ENCODE data around the gene TUB.

TUB gene

GRCh38 chr11:8091721-8092120, 10.7 kb downstream of the TUB start:
- TF ChIP-seq CTCF (IDR thresholded peaks at IDR 0.05), result no peak

- TF ChIP-seq CTCF (IDR thresholded peaks at IDR 0.05), result peak; percentile 83
These were observed 11.8 kb downstream of the TUB start for GRCh38 chr11:8092587-8093424.

- no peak for TF ChIP-seq CTCF (IDR thresholded peaks at IDR 0.05)
These were observed 13.0 kb downstream of the TUB start for GRCh38 chr11:8093931-8094575.

DNA sequence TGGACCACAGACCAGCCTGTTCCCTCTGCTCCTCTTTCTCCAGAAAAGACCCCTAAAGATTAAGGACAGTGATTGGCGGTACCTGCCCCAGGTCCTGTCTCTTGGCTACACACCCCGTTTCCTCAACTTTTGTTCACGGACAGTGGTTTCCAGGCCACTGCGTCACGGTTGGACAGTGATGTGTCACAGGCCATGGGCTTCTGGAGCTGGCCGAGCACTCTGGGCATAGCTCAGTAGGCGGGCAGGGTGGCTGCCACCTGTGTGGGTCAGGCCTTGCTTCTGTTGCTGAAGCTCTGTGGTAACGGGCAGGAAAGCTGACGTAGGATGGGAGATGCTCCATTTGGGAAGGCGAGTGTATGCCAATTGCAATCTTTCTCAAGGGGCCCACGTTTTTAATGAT, 13.6 kb downstream of the TUB start:
- TF ChIP-seq CTCF (IDR thresholded peaks at IDR 0.05), result no peak

DNA sequence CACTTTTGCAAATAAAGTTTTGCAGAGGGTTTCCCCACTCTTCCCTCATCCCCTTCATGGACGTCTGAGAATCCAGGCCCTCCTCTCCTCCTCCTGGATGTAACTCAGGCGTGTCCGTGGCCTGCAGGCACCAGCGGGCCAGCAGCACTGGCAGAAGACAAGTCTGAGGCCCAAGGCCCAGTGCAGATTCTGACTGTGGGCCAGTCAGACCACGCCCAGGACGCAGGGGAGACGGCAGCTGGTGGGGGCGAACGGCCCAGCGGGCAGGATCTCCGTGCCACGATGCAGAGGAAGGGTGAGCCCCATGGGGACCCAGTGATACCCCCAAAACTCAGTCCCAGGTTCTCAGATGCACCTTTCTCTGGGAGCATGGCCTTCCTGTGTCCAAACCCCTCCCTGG, 14.4 kb downstream of the TUB start:
- TF ChIP-seq CTCF (IDR thresholded peaks at IDR 0.05), result no peak

DNA sequence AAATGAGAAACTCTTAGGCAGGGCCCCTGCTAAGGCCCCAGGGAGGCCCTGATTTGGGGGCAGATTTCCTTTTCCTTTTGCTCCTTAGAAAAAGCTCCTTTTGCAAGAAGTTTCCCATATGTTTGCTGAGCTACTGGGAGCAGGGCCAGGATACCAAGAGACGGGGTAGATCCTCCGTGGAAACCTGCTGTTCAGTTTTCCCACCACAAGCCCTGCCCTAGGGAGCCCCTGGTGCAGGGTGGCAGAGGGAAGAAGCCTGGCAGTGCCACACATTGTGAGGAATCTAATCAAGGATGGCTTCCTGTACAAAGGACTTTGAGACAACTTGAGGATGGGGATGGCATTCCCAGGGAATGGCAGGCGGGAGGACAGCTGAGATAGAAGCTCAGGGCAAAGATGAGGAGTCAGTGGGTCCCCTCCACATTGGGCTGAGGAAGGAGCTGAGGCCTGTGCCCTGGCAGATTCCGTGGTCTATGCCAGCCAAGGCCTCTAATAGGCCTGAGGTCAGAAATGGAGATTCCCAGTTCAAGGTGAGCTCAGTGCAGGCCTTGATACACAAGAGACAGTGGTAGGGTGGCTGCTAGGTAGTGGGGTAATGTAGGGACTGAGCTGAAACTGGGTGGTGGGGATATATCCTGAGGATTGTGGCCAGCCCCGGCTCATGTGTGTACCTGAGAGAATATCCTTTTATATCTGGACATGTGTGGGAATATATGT, 15.0 kb downstream of the TUB start:
- no peak for TF ChIP-seq CTCF (IDR thresholded peaks at IDR 0.05)

DNA sequence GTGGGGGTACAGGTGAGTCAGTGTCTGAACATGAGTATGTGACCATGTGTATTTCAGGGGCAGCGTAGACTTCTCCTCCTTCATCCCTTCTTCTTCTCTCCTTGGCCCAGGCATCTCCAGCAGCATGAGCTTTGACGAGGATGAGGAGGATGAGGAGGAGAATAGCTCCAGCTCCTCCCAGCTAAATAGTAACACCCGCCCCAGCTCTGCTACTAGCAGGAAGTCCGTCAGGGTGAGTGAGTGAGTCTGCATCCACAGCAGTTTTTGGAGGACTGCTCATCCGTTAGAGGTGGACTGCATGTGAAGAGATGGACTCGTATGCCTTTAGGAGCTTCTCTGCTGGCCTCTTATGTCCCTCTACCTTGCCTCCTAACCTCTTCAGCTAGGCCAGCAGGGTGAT, 15.6 kb downstream of the TUB start:
- no peak for TF ChIP-seq CTCF (IDR thresholded peaks at IDR 0.05)
